ENCODE measurements around the gene HES7.
A peak's percentile ranks its signal among the peaks of the same experiment; 100 is the strongest.

Gene HES7

GRCh38 chr17:8155231-8155995, 31.5 kb upstream of the HES7 start:
- peak; percentile 40 for DNase-seq

DNA sequence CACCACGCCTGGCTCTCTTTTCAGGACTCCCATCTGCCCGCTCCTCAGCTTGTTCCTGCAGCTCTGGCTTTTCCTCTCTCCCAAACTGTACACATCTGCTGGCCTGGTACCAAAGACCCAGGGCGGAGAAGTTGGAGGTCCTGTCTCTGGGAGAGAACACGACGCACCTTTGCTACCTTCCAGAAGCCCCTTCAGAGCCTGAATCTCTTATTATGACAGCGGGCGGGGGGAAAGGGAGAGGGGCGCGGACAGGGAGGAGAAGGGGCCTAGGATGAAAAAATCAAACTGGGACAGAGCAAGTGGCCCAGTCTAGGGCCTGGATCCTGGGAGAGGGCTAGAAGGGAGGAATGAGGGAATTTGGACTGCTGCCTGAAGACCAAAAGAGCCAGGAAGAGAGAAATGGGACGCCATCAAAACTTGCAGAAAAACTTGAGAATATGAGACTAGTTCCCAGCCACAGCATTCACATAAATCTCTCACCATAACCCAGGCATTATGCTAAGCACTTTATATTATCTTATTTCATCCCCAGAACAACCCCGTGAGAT, 30.8 kb upstream of the HES7 start:
- no peak for DNase-seq

DNA sequence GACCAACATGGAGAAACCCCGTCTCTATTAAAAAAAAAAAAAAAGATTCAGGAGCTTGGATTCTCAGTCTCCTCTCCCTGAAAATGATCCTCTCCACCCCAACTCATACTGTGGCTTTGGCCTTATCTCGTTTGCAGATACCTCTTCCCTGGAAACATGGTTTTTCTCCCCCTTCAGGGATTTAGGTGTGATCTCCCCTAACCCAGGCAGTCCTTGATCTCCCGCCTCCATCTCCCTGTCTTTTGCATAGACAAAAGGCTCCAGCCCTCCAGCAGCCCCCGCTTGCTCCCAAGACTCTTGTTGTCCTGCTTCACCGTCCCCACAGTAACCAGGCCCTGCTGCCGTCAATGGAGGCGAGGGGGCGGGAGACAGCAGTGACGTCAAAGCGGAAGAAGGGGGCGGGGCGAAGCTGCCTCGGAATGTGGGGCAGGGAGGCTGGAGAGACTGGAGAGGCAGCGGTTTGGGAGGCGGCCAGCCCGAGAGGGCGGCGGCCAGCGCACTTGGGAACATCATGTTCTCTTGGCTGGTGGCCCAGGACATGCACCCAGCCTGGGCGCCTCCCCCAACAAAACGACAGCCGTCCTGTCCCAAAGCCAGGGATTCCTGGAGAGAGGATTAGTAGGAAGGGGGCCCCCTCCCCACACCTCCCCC, 30.2 kb upstream of the HES7 start:
- peak; percentile 98 for DNase-seq

DNA sequence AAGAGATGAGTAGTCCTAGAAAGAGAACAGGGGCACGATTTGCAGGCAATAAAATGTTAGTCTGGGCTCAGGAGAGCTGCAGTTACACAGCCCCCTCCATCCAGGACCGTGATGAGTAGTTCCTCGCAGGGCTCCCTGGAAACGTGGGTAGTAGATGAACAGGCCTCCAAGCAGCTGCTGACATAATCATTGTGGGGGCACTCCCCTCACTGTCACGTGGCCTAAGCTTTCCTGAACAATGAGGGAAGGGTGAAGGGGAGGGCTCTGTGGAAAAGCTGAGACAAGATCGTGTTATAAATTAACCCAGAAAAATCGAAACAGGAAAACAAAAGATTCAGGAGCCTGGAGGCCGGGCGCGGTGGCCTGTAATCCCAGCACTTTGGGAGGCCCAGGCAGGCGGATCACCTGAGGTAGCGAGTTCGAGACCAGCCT, 29.6 kb upstream of the HES7 start:
- DNase-seq: peak; percentile 89

DNA sequence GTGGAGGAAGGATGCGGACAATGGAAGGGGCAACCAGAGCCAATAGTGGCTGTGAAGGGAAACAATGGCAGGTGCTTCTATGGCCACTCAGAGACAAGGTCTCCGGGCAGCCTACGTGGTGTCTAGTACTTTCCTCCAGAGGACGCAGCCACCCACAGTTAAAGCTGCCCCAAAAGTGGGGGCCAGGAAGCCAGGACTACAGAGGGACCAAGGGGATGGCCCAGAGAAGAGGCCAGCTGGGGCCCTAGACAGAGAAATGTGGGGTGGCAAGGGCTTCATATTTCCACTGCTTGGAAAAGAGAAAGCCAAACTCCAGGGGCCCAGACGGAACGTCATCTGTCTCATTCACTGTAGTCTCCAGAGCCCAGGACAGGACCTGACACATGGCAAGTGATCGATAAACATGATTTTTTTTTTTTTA, 29.1 kb upstream of the HES7 start:
- no peak for DNase-seq

- DNase-seq: peak; percentile 98
Measured at GRCh38 chr17:8152112-8152775, 28.3 kb upstream of the HES7 start, which contains the start of gene PER1. PER1 (minus strand) TSS chr17:8152404; CDS start chr17:8150706, 1,698 bp downstream.

GRCh38 chr17:8151641-8152111, 27.8 kb upstream of the HES7 start:
- peak; percentile 38 for DNase-seq

GRCh38 chr17:8151120-8151640, 27.3 kb upstream of the HES7 start:
- DNase-seq: peak; percentile 71

GRCh38 chr17:8150194-8151119, 26.6 kb upstream of the HES7 start:
- no peak for DNase-seq

DNA sequence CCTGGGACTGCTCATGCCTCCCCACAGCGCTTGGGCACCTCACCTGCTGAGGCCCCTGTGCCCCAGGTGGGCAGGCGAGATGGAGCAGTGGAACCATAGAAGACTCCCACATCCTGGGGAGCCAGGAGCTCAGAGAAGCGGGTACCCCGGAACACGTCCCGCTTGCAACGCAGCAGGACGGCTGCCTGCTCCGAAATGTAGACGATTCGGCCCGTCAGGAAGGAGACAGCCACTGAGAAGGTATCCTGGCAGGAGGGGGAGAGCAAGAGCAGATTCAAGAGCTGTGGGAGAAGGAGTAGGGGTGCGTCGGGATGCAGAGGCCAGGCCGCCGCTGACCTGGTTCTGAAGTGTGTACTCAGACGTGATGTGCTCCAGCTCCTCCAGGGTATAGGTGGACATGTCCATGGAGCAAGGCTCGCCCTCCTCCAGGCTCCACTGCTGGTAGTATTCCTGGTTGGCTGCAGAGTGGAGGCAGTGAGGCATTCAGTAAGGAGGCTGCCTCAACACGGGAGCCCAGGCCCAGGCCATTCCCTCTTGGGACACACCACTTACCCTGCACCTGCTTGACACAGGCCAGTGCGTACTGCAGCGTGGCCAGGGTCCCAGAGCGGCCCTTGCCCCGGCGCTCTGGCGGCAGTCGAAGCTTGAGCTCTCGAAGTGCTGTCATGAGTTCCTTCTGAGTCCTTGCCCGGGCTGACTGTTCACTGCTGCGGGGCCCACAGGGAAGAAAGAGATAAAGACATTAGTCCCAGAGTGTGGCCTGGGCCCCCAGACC, 25.7 kb upstream of the HES7 start:
- DNase-seq: no peak

- DNase-seq: no peak
Measured at GRCh38 chr17:8148560-8148959, 24.7 kb upstream of the HES7 start.

DNA sequence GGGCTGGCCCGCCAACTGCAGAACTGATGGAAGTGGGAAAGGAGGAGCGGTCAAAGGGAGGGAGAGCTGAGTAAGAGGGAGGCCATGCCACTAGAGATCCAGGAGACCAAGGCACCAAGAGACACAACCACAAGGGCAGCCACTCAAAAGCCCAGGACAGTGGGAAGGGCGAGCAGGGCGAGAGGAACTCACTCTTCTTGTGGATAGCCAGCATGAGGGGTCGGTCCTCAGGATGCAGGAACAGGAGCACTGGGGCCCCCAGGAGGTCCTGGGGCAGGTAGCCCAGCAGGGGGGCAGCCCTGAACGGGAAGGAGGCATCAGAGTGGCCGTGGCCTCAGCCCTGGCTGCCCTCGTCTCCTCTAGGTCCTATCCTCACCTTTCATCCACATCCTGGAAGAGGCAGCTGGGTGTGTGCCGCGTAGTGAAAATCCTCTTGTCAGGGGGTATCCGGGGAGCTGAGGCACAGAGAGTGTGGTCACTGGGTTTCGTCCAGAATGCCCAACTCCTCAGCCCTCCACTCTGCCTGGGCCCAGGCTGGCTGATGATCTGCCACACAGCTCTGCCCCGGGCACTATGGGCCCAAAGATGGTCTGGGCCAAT, 24.0 kb upstream of the HES7 start:
- no peak for DNase-seq

DNA sequence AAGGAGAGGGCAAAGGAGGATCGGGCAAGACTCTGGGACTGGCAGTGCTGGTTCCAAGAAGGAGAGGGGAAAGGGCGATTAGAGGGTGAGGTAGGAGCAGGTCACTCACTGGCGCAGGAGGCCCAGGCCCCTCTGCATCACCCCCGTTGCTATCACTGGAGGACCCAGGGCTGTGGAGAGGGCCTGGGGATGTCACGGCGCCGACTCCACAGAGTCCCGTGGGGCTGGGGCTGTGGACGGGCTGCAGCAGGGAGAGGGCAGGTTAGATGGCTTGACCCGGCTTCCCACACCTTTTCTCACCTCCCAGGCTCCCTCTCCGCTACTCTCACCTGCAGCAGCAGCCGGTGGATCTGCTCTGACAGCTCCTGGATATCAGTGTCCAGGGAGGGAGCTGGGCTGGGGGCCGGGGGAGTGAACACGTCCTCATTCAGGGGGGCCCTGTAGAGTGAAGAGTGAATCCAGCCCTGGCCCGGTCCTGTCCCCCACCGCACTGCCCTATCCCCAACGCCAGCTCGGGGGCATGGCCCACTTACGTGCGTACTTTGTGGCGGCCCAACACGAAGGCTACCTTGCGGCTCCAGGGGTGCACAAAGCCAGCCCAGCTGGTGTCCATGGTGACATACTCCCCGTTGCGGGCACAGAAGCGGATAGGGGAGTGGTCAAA, 23.4 kb upstream of the HES7 start:
- no peak for DNase-seq

- DNase-seq: no peak
Measured at GRCh38 chr17:8146381-8147140, 22.7 kb upstream of the HES7 start.

DNA sequence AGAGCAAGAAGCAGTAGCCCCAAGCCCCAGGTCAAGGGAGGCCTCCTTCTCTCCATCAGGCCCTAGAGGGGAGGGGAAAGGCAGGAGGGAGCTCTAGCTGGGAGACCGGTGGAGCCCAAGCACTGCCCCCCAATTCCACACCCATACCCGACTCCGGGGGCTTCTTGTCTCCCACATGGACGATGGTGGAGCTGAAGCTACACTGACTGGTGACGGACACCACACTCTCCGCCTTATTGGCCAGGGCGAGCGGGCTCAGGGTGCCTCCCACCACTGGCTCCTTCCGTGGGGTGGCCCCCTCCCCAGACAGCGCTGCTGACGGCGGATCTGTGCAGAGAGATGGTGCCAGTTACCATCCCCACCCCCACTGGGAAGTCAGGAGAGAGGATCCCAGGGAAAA, 21.9 kb upstream of the HES7 start:
- no peak for DNase-seq

DNA sequence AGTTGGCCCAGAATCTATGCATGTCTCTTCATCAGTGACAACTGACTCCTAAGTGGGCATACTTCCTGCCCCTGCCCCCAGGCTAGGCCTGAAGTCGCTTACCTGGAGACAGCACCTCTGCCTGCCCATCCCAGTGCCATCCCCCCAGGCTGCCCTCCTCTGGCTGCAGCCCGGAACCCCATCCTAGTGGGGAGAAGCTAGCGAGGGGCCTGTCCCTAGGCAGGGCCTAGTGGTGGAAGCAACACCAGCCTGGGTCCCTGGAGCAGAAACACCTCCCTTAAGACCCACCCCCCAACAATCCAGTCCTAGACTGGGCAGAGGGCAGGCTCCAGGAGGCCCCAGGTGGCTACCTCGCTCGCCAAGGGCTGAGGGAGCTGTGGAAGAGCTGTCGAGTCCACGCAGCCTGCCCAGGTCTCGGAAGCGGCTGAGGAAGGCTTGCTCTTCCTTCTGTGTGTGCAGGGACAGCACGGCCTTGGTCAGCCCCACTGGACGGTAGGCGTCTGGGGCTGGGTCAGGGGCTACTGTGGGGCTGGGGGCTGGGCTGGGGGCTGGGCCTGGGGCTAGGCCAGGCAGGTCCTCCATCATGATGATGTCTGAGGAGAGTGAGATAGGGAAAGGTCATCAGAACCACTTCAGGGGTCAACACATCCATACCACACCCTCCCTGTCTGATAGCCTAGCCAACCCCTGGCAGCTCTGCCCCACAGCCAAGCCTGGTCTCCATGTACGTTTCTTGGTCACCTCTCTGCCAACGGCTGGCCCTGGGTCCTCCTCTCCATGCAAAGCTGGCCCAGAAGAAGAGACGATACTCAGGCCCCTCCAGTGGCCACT, 20.7 kb upstream of the HES7 start:
- DNase-seq: no peak

GRCh38 chr17:8143581-8144400, 19.9 kb upstream of the HES7 start:
- no peak for DNase-seq

Data from hematopoietic multipotent progenitor cell treated with erythropoietin and hydrocortisone succinate and interleukin-3 and kit ligand, for 8 days (in vitro differentiated cells).